ENCODE measurements around the gene CPN2.

DNA sequence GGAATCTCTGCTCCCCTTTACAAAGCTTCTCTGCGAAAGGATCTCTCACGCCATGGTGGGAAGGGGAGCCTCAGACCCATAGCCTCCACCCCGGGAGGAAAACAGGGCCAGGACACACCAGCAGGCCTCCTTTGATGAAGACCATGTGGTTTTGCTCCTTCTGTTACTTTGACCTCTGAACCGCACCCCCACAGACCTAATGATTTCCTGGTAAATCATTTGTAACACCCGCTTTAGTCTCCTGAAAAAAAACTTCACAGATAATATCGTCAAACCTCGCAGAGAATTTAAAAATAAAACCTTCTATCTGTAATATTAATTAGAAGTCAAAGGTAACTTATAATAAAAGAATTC lies 18.3 kb downstream of the CPN2 start:
- TF ChIP-seq, protein P1, sequence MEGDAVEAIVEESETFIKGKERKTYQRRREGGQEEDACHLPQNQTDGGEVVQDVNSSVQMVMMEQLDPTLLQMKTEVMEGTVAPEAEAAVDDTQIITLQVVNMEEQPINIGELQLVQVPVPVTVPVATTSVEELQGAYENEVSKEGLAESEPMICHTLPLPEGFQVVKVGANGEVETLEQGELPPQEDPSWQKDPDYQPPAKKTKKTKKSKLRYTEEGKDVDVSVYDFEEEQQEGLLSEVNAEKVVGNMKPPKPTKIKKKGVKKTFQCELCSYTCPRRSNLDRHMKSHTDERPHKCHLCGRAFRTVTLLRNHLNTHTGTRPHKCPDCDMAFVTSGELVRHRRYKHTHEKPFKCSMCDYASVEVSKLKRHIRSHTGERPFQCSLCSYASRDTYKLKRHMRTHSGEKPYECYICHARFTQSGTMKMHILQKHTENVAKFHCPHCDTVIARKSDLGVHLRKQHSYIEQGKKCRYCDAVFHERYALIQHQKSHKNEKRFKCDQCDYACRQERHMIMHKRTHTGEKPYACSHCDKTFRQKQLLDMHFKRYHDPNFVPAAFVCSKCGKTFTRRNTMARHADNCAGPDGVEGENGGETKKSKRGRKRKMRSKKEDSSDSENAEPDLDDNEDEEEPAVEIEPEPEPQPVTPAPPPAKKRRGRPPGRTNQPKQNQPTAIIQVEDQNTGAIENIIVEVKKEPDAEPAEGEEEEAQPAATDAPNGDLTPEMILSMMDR (IDR thresholded peaks at IDR 0.05): no peak
- TF ChIP-seq POLR2A (IDR thresholded peaks at IDR 0.05): no peak
